Endothelial cell of umbilical vein (primary cell): ENCODE measurements around the gene FAM117B. TPM values are rescaled to one million over a fixed set of nuclear protein-coding genes. Genes with fewer than 3 reads are reported as not detected.

Experiments
- BruUV-seq: library from RNA; stranded (reverse); fragments of 400-500 nt; replicated peaks from 2 replicates; lab custom pipeline; 2021; lab: Mats Ljungman, UMichigan
- CTCF ChIA-PET: fragments of 300-600, 350-600 bp; sonication (Branson Sonifier 250); formaldehyde crosslinking; loops from one replicate; lab custom pipeline; 2021; ENCODE audit warnings: antibody characterized with exemption, inconsistent platforms; lab: Charles Lee
- POLR2A ChIA-PET: fragments of 300-600, 350-600 bp; sonication (Branson Sonifier 250); formaldehyde crosslinking; loops from one replicate; lab custom pipeline; 2021; ENCODE audit warnings: antibody characterized with exemption, inconsistent platforms; lab: Charles Lee
- DNase-seq: peaks from one replicate; pipeline ENCODE4 v3.0.0-alpha.2; 2011; ENCODE audit warnings: low read depth, low spot score
- FAIRE-seq: peaks from 2 replicates; lab custom pipeline; 2011; peaks lifted over from hg19 to GRCh38; lab: Jason Lieb, UNC
- H2AFZ ChIP-seq: 2 replicates; pipeline ENCODE4 v1.6.0; 2012; ENCODE audit warnings: low read depth, low read length, control low read depth, inconsistent platforms
- H3K27ac ChIP-seq: 2 replicates; pipeline ENCODE4 v1.5.1; 2011; ENCODE audit warnings: low read depth, mild to moderate bottlenecking, control low read depth, low read length, moderate library complexity; ENCODE audit not compliant: insufficient read depth
- H3K27me3 ChIP-seq, 2 experiments: 2 replicates each; pipeline versions ENCODE4 v1.6.0 to v1.6.1; 2011; ENCODE audit warnings: low read length in 2 of 2, mixed read lengths in 1 of 2; ENCODE audit not compliant: control insufficient read depth in 2 of 2, insufficient read depth in 2 of 2
- H3K36me3 ChIP-seq, 2 experiments: 2 replicates in 1 of 2; 3 replicates in 1 of 2; pipeline ENCODE4 v1.5.1; 2011; ENCODE audit warnings: low read length in 2 of 2, mild to moderate bottlenecking in 1 of 2, moderate library complexity in 1 of 2; ENCODE audit not compliant: control insufficient read depth in 2 of 2, insufficient read depth in 2 of 2; ENCODE audit errors: extremely low read depth in 1 of 2
- H3K4me1 ChIP-seq: 3 replicates; pipeline ENCODE4 v1.5.1; 2011; ENCODE audit warnings: mild to moderate bottlenecking, low read length; ENCODE audit not compliant: control insufficient read depth, insufficient read depth; ENCODE audit errors: extremely low read depth
- H3K4me2 ChIP-seq: 2 replicates; pipeline ENCODE4 v1.6.1; 2011; ENCODE audit warnings: low read length, control low read depth, mixed read lengths; ENCODE audit not compliant: insufficient read depth
- H3K4me3 ChIP-seq, 3 experiments: fragments of 200-600 bp in 1 of 3; sonication (generic), shearing (Covaris generic) in 1 of 3; replicated peaks in 1 of 3; 2 replicates each; pipeline ENCODE4 v1.5.1; 2011 to 2016; ENCODE audit warnings: control low read depth in 3 of 3, low read length in 3 of 3, mild to moderate bottlenecking in 2 of 3, inconsistent platforms in 1 of 3, low read depth in 1 of 3, moderate library complexity in 1 of 3; ENCODE audit not compliant: insufficient read depth in 1 of 3
- H3K79me2 ChIP-seq: 2 replicates; pipeline ENCODE4 v1.6.0; 2012; ENCODE audit warnings: low read length, inconsistent platforms; ENCODE audit not compliant: control insufficient read depth, insufficient read depth
- H3K9ac ChIP-seq: replicated peaks from 2 replicates; pipeline ENCODE3; 2011; ENCODE audit warnings: low read length, control low read depth; ENCODE audit not compliant: insufficient read depth; ENCODE audit errors: extremely low read depth
- H3K9me1 ChIP-seq: replicated peaks from 3 replicates; pipeline ENCODE4 v1.6.0; 2011; ENCODE audit warnings: mild to moderate bottlenecking, low read length; ENCODE audit not compliant: control insufficient read depth, insufficient read depth; ENCODE audit errors: extremely low read depth
- H3K9me3 ChIP-seq: replicated peaks from 2 replicates; pipeline ENCODE4 v1.5.1; 2012; ENCODE audit warnings: low read length, inconsistent platforms; ENCODE audit not compliant: control insufficient read depth, insufficient read depth
- H4K20me1 ChIP-seq: replicated peaks from 2 replicates; pipeline ENCODE3; 2011; ENCODE audit warnings: mild to moderate bottlenecking, low read length; ENCODE audit not compliant: control insufficient read depth, insufficient read depth; ENCODE audit errors: extremely low read depth
- EZH2 ChIP-seq: IDR thresholded peaks from 2 replicates; pipeline ENCODE4 v1.6.1; 2012; ENCODE audit warnings: borderline replicate concordance, low read depth, mild to moderate bottlenecking, moderate library complexity, low read length, inconsistent platforms; ENCODE audit not compliant: severe bottlenecking
- FOS ChIP-seq: IDR thresholded peaks from 2 replicates; pipeline ENCODE4 v1.6.1; 2011; ENCODE audit warnings: mild to moderate bottlenecking, low read length, moderate library complexity, borderline replicate concordance; ENCODE audit not compliant: insufficient read depth
- GATA2 ChIP-seq: IDR thresholded peaks from 2 replicates; pipeline ENCODE4 v1.7.0; 2011; ENCODE audit warnings: low read depth, mild to moderate bottlenecking, moderate library complexity, mixed read lengths, low read length; ENCODE audit not compliant: insufficient read length, insufficient read depth
- JUN ChIP-seq: IDR thresholded peaks from 2 replicates; pipeline ENCODE4 v1.6.1; 2011; ENCODE audit warnings: borderline replicate concordance, low read depth; ENCODE audit not compliant: insufficient read length, insufficient read depth
- MYC ChIP-seq: IDR thresholded peaks from one replicate; pipeline ENCODE4 v1.6.1; 2011; ENCODE audit warnings: mild to moderate bottlenecking, low read depth, low read length
- POLR2A ChIP-seq: IDR thresholded peaks from 2 replicates; pipeline ENCODE4 v1.6.1; 2012; ENCODE audit warnings: low read depth, mild to moderate bottlenecking, control low read depth, low read length
- POLR2AphosphoS5 ChIP-seq: IDR thresholded peaks from 2 replicates; pipeline ENCODE4 v1.6.1; 2012; ENCODE audit warnings: low read depth, mild to moderate bottlenecking, control low read depth, low read length, moderate library complexity; ENCODE audit not compliant: insufficient read depth
- dilution Hi-C: fragments of 300-500 bp; cut with MboI; formaldehyde crosslinking; loops from one replicate; pipeline ENCODE4 v1.15.0; 2019; ENCODE audit warnings: low sequenced_read_pairs; ENCODE audit not compliant: extremely low pct_ligation_motif_present
- intact Hi-C: fragments of 100-400 bp; cut with micrococcal nuclease; formaldehyde crosslinking; loops from one replicate; pipeline ENCODE4 v1.10.0; 2022
- polyA plus RNA-seq, 4 experiments: library from polyadenylated mRNA; depleted of rRNA in 3 of 4; stranded (reverse) in 3 of 4; unstranded in 1 of 4; fragments of >200 nt; gene quantifications; 2 replicates each; pipeline versions ENCODE4 v1.2.1 to v1.2.3, GENCODE V29; 2011 to 2012; ENCODE audit warnings: missing spikeins in 1 of 4
- total RNA-seq: library from RNA; stranded (reverse); gene quantifications from 2 replicates; pipeline ENCODE4 v1.2.3, GENCODE V29; 2021
- TF ChIP-seq, protein P1 (sequence below): IDR thresholded peaks from 2 replicates; pipeline ENCODE4 v1.6.1; 2011; ENCODE audit not compliant: insufficient read depth, insufficient read length
- TF ChIP-seq, protein P2 (sequence below), 2 donors: IDR thresholded peaks; 1 replicate in 1 of 2; 2 replicates in 1 of 2; pipeline ENCODE4 v1.5.1; 2011; ENCODE audit warnings: low read length in 2 of 2, mild to moderate bottlenecking in 2 of 2, moderate library complexity in 2 of 2, control low read depth in 1 of 2, inconsistent platforms in 1 of 2, low read depth in 1 of 2; ENCODE audit not compliant: insufficient read depth in 1 of 2; ENCODE audit errors: extremely low read depth in 1 of 2

The FAM117B gene
- total and polyA plus RNA-seq, 2 donors (not counting 3 experiments of a cell fraction or from before 2014, with no cell fraction given), result 1.3 to 7.0 TPM

DNA sequence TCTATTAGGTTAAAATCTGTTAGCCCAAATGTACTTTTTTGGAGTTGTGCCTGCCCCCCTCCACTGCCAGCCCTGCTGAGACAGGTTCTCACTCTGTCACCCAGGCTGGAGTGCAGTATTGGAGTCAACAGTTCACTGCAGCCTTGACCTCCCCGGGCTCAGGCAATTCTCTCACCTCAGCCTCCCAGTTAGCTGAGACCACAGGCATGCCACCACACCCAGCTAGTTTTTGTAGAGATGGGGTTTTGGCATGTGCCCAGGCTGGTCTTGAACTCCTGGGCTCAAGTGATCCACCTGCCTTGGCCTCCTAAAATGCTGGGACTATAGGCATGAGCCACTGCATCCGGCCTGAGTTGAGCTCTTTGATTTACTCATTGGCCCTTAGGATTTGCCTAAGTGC lies 126.1 kb downstream of the FAM117B start:
- TF ChIP-seq EZH2 (no peak), GATA2 (no peak), MYC (no peak)
- TF ChIP-seq, protein P1, sequence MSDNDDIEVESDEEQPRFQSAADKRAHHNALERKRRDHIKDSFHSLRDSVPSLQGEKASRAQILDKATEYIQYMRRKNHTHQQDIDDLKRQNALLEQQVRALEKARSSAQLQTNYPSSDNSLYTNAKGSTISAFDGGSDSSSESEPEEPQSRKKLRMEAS, result no peak
- TF ChIP-seq, protein P2, sequence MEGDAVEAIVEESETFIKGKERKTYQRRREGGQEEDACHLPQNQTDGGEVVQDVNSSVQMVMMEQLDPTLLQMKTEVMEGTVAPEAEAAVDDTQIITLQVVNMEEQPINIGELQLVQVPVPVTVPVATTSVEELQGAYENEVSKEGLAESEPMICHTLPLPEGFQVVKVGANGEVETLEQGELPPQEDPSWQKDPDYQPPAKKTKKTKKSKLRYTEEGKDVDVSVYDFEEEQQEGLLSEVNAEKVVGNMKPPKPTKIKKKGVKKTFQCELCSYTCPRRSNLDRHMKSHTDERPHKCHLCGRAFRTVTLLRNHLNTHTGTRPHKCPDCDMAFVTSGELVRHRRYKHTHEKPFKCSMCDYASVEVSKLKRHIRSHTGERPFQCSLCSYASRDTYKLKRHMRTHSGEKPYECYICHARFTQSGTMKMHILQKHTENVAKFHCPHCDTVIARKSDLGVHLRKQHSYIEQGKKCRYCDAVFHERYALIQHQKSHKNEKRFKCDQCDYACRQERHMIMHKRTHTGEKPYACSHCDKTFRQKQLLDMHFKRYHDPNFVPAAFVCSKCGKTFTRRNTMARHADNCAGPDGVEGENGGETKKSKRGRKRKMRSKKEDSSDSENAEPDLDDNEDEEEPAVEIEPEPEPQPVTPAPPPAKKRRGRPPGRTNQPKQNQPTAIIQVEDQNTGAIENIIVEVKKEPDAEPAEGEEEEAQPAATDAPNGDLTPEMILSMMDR (IDR thresholded peaks at IDR 0.05; ENCODE audit: extremely low read depth in 1 of 2, insufficient read depth in 1 of 2, low read depth in 1 of 2, low read length in 2 of 2), result no peak
- Histone ChIP-seq H3K79me2 (no peaks in the 10 kb centered on the region), H3K9me3 (no peaks in the 10 kb centered on the region), H3K4me3 (no peak overlapping the region), H2AFZ (no peak overlapping the region), H3K36me3 (peaks cover 0 to 3% of the 10 kb centered on the region in 2 experiments), H4K20me1 (no peaks in the 10 kb centered on the region), H3K9me1 (no peaks in the 10 kb centered on the region), H3K27me3 (no peaks in the 10 kb centered on the region), H3K27ac (no peak overlapping the region), H3K4me2 (no peak overlapping the region), H3K4me1 (no peaks in the 10 kb centered on the region), H3K9ac (no peak overlapping the region)
- CTCF ChIA-PET, result interaction anchor here (1.2 kb wide), 1 partner anchor 26 kb away, joined by 3 read pairs; no protein-coding TSS in a partner anchor
- dilution Hi-C loops (no loop called here), intact Hi-C loops (no loop called here)
- no TSS peak for BruUV-seq
- DNase-seq, result no peak
- FAIRE-seq, result no peak
- POLR2A ChIA-PET, result no interaction called here

DNA sequence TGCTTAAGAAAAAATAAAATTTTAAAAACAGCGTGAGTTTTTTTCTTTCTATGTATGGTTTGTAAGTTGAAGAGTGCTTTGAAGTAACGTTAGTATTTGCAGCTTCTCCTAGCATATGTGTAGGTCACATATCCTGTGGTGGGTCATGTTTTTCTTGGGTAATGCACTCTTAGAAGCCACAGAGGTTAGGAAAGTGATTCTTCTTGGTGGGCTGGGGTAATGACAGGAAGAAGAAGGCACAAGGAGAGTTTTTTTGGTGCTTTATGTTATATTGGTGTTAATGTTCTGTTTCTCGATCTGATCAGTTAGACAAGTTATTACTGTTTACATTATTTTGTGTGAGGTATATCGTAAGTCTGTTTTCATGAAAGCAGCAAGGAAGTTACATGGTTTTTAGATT lies 127.8 kb downstream of the FAM117B start:
- TF ChIP-seq POLR2A, result no peak
- TF ChIP-seq EZH2, result no peak
- no peak for TF ChIP-seq JUN
- TF ChIP-seq, protein P2 (IDR thresholded peaks at IDR 0.05; ENCODE audit: extremely low read depth in 1 of 2, insufficient read depth in 1 of 2, low read depth in 1 of 2, low read length in 2 of 2), result no peak
- no peak for TF ChIP-seq FOS
- no peak for TF ChIP-seq GATA2
- TF ChIP-seq, protein P1, result no peak
- no peak for TF ChIP-seq POLR2AphosphoS5
- no peak for TF ChIP-seq MYC
- ChIA-PET POLR2A (no interaction called here), CTCF (no interaction called here)
- Histone ChIP-seq H4K20me1 (no peaks in the 10 kb centered on the region), H3K27ac (no peak overlapping the region), H3K27me3 (no peaks in the 10 kb centered on the region), H3K9me1 (no peaks in the 10 kb centered on the region), H3K9me3 (no peaks in the 10 kb centered on the region), H3K4me3 (no peak overlapping the region), H3K9ac (no peak overlapping the region), H3K4me2 (no peak overlapping the region), H3K36me3 (peaks cover 0 to 3% of the 10 kb centered on the region in 2 experiments), H2AFZ (no peak overlapping the region), H3K4me1 (no peaks in the 10 kb centered on the region), H3K79me2 (no peaks in the 10 kb centered on the region)
- dilution Hi-C loops (no loop called here), intact Hi-C loops (no loop called here)
- BruUV-seq, result no TSS peak
- DNase-seq (no peak), FAIRE-seq (no peak)
